Measurements from ENCODE around the gene PDE10A.

DNA sequence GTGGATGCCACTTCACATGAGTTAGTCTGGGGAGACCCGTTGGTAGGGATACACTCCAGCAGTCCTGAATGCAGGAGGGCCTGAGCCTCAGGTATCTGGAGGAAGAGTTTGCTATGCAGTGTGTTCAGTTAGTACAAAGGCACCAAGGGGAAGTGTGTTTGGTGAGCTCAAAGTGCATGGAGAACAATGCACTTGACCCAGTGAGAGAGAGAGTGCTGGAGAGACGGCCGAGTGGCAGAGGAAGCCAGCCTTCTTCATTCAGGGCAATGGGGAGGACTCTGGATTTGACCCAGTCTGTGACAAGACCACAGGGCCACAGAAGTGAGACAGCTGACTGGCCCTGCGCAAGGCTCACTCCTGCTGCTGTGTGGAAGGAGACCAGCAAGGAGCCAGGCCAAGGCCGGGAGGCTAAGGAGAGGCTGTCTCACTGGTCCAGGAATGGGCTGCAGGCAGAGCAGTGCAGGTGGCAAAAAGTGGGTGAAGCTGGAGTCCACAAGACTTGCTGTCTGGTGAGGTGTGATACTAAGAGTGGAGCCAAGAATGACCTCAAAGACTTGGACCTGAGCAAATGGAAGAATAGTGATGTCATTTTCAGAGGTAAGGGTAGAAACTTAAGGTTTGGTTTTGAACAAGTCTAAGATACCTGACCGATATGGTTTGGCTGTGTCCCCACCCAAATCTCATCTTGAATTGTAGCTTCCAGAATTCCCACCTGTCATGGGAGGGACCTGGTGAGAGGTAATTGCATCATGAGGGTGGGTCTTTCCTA, 38.0 kb downstream of the PDE10A start:
- TF ChIP-seq, protein P1, sequence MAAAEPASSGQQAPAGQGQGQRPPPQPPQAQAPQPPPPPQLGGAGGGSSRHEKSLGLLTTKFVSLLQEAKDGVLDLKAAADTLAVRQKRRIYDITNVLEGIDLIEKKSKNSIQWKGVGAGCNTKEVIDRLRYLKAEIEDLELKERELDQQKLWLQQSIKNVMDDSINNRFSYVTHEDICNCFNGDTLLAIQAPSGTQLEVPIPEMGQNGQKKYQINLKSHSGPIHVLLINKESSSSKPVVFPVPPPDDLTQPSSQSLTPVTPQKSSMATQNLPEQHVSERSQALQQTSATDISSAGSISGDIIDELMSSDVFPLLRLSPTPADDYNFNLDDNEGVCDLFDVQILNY (CRISPR knock-in tag; conservative IDR thresholded peaks at IDR 0.05) = no peak
- TF ChIP-seq POLR2A (IDR thresholded peaks at IDR 0.05; ENCODE audit: insufficient read depth in 1 of 2, low read depth in 2 of 2, low read length in 2 of 2) (no peak), XBP1 (CRISPR knock-in tag; IDR thresholded peaks at IDR 0.05) (no peak), NONO (IDR thresholded peaks at IDR 0.05) (no peak), NONO (CRISPR knock-in tag; conservative IDR thresholded peaks at IDR 0.05) (no peak), CBX1 (IDR thresholded peaks at IDR 0.05; ENCODE audit: low read depth) (no peak), ZNF747 (CRISPR knock-in tag; IDR thresholded peaks at IDR 0.05; ENCODE audit: borderline replicate concordance) (no peak), EP300 (IDR thresholded peaks at IDR 0.05; ENCODE audit: low read depth in 2 of 2, low read length in 2 of 2) (no peak), EP300 (CRISPR knock-in tag; IDR thresholded peaks at IDR 0.05; ENCODE audit: borderline replicate concordance) (no peak), NR1H2 (CRISPR knock-in tag; IDR thresholded peaks at IDR 0.05; ENCODE audit: borderline replicate concordance, low read depth) (no peak)
- TF ChIP-seq, protein P2, sequence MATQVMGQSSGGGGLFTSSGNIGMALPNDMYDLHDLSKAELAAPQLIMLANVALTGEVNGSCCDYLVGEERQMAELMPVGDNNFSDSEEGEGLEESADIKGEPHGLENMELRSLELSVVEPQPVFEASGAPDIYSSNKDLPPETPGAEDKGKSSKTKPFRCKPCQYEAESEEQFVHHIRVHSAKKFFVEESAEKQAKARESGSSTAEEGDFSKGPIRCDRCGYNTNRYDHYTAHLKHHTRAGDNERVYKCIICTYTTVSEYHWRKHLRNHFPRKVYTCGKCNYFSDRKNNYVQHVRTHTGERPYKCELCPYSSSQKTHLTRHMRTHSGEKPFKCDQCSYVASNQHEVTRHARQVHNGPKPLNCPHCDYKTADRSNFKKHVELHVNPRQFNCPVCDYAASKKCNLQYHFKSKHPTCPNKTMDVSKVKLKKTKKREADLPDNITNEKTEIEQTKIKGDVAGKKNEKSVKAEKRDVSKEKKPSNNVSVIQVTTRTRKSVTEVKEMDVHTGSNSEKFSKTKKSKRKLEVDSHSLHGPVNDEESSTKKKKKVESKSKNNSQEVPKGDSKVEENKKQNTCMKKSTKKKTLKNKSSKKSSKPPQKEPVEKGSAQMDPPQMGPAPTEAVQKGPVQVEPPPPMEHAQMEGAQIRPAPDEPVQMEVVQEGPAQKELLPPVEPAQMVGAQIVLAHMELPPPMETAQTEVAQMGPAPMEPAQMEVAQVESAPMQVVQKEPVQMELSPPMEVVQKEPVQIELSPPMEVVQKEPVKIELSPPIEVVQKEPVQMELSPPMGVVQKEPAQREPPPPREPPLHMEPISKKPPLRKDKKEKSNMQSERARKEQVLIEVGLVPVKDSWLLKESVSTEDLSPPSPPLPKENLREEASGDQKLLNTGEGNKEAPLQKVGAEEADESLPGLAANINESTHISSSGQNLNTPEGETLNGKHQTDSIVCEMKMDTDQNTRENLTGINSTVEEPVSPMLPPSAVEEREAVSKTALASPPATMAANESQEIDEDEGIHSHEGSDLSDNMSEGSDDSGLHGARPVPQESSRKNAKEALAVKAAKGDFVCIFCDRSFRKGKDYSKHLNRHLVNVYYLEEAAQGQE (IDR thresholded peaks at IDR 0.05; ENCODE audit: borderline replicate concordance in 1 of 2, low read depth in 1 of 2, low read length in 2 of 2) = no peak
- TF ChIP-seq, protein P3, sequence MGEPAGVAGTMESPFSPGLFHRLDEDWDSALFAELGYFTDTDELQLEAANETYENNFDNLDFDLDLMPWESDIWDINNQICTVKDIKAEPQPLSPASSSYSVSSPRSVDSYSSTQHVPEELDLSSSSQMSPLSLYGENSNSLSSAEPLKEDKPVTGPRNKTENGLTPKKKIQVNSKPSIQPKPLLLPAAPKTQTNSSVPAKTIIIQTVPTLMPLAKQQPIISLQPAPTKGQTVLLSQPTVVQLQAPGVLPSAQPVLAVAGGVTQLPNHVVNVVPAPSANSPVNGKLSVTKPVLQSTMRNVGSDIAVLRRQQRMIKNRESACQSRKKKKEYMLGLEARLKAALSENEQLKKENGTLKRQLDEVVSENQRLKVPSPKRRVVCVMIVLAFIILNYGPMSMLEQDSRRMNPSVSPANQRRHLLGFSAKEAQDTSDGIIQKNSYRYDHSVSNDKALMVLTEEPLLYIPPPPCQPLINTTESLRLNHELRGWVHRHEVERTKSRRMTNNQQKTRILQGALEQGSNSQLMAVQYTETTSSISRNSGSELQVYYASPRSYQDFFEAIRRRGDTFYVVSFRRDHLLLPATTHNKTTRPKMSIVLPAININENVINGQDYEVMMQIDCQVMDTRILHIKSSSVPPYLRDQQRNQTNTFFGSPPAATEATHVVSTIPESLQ (CRISPR knock-in tag; conservative IDR thresholded peaks at IDR 0.05) = no peak
- TF ChIP-seq, protein P4, sequence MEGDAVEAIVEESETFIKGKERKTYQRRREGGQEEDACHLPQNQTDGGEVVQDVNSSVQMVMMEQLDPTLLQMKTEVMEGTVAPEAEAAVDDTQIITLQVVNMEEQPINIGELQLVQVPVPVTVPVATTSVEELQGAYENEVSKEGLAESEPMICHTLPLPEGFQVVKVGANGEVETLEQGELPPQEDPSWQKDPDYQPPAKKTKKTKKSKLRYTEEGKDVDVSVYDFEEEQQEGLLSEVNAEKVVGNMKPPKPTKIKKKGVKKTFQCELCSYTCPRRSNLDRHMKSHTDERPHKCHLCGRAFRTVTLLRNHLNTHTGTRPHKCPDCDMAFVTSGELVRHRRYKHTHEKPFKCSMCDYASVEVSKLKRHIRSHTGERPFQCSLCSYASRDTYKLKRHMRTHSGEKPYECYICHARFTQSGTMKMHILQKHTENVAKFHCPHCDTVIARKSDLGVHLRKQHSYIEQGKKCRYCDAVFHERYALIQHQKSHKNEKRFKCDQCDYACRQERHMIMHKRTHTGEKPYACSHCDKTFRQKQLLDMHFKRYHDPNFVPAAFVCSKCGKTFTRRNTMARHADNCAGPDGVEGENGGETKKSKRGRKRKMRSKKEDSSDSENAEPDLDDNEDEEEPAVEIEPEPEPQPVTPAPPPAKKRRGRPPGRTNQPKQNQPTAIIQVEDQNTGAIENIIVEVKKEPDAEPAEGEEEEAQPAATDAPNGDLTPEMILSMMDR (CRISPR knock-in tag; IDR thresholded peaks at IDR 0.05) = no peak
- TF ChIP-seq, protein P5, sequence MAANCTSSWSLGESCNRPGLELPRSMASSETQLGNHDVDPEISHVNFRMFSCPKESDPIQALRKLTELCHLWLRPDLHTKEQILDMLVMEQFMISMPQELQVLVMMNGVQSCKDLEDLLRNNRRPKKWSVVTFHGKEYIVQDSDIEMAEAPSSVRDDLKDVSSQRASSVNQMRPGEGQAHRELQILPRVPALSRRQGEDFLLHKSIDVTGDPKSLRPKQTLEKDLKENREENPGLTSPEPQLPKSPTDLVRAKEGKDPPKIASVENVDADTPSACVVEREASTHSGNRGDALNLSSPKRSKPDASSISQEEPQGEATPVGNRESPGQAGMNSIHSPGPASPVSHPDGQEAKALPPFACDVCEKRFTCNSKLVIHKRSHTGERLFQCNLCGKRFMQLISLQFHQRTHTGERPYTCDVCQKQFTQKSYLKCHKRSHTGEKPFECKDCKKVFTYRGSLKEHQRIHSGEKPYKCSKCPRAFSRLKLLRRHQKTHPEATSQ (CRISPR knock-in tag; IDR thresholded peaks at IDR 0.05; ENCODE audit: borderline replicate concordance) = no peak
- TF ChIP-seq, protein P6, sequence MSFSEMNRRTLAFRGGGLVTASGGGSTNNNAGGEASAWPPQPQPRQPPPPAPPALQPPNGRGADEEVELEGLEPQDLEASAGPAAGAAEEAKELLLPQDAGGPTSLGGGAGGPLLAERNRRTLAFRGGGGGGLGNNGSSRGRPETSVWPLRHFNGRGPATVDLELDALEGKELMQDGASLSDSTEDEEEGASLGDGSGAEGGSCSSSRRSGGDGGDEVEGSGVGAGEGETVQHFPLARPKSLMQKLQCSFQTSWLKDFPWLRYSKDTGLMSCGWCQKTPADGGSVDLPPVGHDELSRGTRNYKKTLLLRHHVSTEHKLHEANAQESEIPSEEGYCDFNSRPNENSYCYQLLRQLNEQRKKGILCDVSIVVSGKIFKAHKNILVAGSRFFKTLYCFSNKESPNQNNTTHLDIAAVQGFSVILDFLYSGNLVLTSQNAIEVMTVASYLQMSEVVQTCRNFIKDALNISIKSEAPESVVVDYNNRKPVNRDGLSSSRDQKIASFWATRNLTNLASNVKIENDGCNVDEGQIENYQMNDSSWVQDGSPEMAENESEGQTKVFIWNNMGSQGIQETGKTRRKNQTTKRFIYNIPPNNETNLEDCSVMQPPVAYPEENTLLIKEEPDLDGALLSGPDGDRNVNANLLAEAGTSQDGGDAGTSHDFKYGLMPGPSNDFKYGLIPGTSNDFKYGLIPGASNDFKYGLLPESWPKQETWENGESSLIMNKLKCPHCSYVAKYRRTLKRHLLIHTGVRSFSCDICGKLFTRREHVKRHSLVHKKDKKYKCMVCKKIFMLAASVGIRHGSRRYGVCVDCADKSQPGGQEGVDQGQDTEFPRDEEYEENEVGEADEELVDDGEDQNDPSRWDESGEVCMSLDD (CRISPR knock-in tag; IDR thresholded peaks at IDR 0.05; ENCODE audit: borderline replicate concordance) = no peak
- TF ChIP-seq, protein P7, sequence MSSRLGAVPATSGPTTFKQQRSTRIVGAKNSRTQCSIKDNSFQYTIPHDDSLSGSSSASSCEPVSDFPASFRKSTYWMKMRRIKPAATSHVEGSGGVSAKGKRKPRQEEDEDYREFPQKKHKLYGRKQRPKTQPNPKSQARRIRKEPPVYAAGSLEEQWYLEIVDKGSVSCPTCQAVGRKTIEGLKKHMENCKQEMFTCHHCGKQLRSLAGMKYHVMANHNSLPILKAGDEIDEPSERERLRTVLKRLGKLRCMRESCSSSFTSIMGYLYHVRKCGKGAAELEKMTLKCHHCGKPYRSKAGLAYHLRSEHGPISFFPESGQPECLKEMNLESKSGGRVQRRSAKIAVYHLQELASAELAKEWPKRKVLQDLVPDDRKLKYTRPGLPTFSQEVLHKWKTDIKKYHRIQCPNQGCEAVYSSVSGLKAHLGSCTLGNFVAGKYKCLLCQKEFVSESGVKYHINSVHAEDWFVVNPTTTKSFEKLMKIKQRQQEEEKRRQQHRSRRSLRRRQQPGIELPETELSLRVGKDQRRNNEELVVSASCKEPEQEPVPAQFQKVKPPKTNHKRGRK (CRISPR knock-in tag; IDR thresholded peaks at IDR 0.05) = no peak

Data from HepG2 (cell line).